ENCODE results near the gene SLC26A9. TPM values are rescaled to one million over a fixed set of nuclear protein-coding genes. Genes with fewer than 3 reads are reported as not detected.

SLC26A9 gene
- total and polyA plus RNA-seq, 9 donors: 0.04 to 0.22 (median 0.08) TPM

- Histone ChIP-seq H3K9me3 (replicated peaks; ENCODE audit: control insufficient read depth, low read depth, low read length) (no peaks in the 10 kb centered on the region), H3K27me3 (ENCODE audit: control insufficient read depth, insufficient read depth, low read length) (peaks cover 18% of the 10 kb centered on the region)
These were observed 13.6 kb downstream of the SLC26A9 start for GRCh38 chr1:205929496-205930194.

GRCh38 chr1:205928317-205928716 is 14.9 kb downstream of the SLC26A9 start:
- no peaks in the 10 kb centered on the region for H3K4me1 ChIP-seq (ENCODE audit: control insufficient read depth, insufficient read depth, low read length)
- WGBS (ENCODE audit: insufficient coverage): 84% methylated on average over 4 of the region's 5 CpGs
- H3K27me3 ChIP-seq (ENCODE audit: control insufficient read depth, insufficient read depth, low read length): peaks cover 13% of the 10 kb centered on the region
- H3K27ac ChIP-seq (ENCODE audit: low read length): no peak overlapping the region
- no peaks in the 10 kb centered on the region for H3K36me3 ChIP-seq (ENCODE audit: control insufficient read depth, insufficient read depth, low read length)
- no peak for DNase-seq
- no peak overlapping the region for H3K4me3 ChIP-seq (ENCODE audit: low read length)
- H3K9me3 ChIP-seq (replicated peaks; ENCODE audit: control insufficient read depth, low read depth, low read length): no peaks in the 10 kb centered on the region

More at GRCh38 chr1:205929496-205930194, 13.6 kb downstream of the SLC26A9 start:
- no peaks in the 10 kb centered on the region for H3K36me3 ChIP-seq (ENCODE audit: control insufficient read depth, insufficient read depth, low read length)
- no peak for DNase-seq
- H3K4me3 ChIP-seq (ENCODE audit: low read length): no peak overlapping the region
- 94% methylated on average over 17 of the region's 19 CpGs for WGBS (ENCODE audit: insufficient coverage)
- no peak overlapping the region for H3K27ac ChIP-seq (ENCODE audit: low read length)
- H3K4me1 ChIP-seq (ENCODE audit: control insufficient read depth, insufficient read depth, low read length): no peaks in the 10 kb centered on the region

- Histone ChIP-seq H3K9me3 (replicated peaks; ENCODE audit: control insufficient read depth, low read depth, low read length) (no peaks in the 10 kb centered on the region), H3K27me3 (ENCODE audit: control insufficient read depth, insufficient read depth, low read length) (peaks cover 12% of the 10 kb centered on the region), H3K27ac (ENCODE audit: low read length) (no peak overlapping the region), H3K4me3 (ENCODE audit: low read length) (no peak overlapping the region), H3K4me1 (ENCODE audit: control insufficient read depth, insufficient read depth, low read length) (no peaks in the 10 kb centered on the region), H3K36me3 (ENCODE audit: control insufficient read depth, insufficient read depth, low read length) (no peaks in the 10 kb centered on the region)
- no peak for DNase-seq
- WGBS (ENCODE audit: insufficient coverage): 90% methylated on average over 12 of the region's 12 CpGs
These were observed 15.6 kb downstream of the SLC26A9 start for GRCh38 chr1:205927676-205928075.

- Histone ChIP-seq H3K4me3 (ENCODE audit: low read length) (no peak overlapping the region), H3K4me1 (ENCODE audit: control insufficient read depth, insufficient read depth, low read length) (no peaks in the 10 kb centered on the region), H3K36me3 (ENCODE audit: control insufficient read depth, insufficient read depth, low read length) (no peaks in the 10 kb centered on the region), H3K27ac (ENCODE audit: low read length) (no peak overlapping the region), H3K27me3 (ENCODE audit: control insufficient read depth, insufficient read depth, low read length) (peaks cover 9% of the 10 kb centered on the region), H3K9me3 (replicated peaks; ENCODE audit: control insufficient read depth, low read depth, low read length) (no peaks in the 10 kb centered on the region)
- WGBS (ENCODE audit: insufficient coverage): 86% methylated on average over 2 of the region's 6 CpGs
- DNase-seq: no peak
These were observed 16.0 kb downstream of the SLC26A9 start for GRCh38 chr1:205927247-205927646.

GRCh38 chr1:205926636-205927035 is 16.6 kb downstream of the SLC26A9 start:
- no peak for DNase-seq
- 100% methylated on average over 1 of the region's 8 CpGs for WGBS (ENCODE audit: insufficient coverage)

GRCh38 chr1:205926213-205926612 is 17.0 kb downstream of the SLC26A9 start:
- no peak for DNase-seq

More at GRCh38 chr1:205926636-205927035, 16.6 kb downstream of the SLC26A9 start:
- no peak overlapping the region for H3K27ac ChIP-seq (ENCODE audit: low read length)
- H3K27me3 ChIP-seq (ENCODE audit: control insufficient read depth, insufficient read depth, low read length): peaks cover 5% of the 10 kb centered on the region
- no peak overlapping the region for H3K4me3 ChIP-seq (ENCODE audit: low read length)
- no peaks in the 10 kb centered on the region for H3K36me3 ChIP-seq (ENCODE audit: control insufficient read depth, insufficient read depth, low read length)
- no peaks in the 10 kb centered on the region for H3K4me1 ChIP-seq (ENCODE audit: control insufficient read depth, insufficient read depth, low read length)
- no peaks in the 10 kb centered on the region for H3K9me3 ChIP-seq (replicated peaks; ENCODE audit: control insufficient read depth, low read depth, low read length)

GRCh38 chr1:205925736-205926135 is 17.5 kb downstream of the SLC26A9 start:
- 73% methylated on average over 3 of the region's 9 CpGs for WGBS (ENCODE audit: insufficient coverage)
- Histone ChIP-seq H3K36me3 (ENCODE audit: control insufficient read depth, insufficient read depth, low read length) (no peaks in the 10 kb centered on the region), H3K9me3 (replicated peaks; ENCODE audit: control insufficient read depth, low read depth, low read length) (no peaks in the 10 kb centered on the region), H3K27ac (ENCODE audit: low read length) (no peak overlapping the region), H3K4me3 (ENCODE audit: low read length) (no peak overlapping the region), H3K4me1 (ENCODE audit: control insufficient read depth, insufficient read depth, low read length) (no peaks in the 10 kb centered on the region), H3K27me3 (ENCODE audit: control insufficient read depth, insufficient read depth, low read length) (peaks cover 5% of the 10 kb centered on the region)
- DNase-seq: no peak

More at GRCh38 chr1:205926213-205926612, 17.0 kb downstream of the SLC26A9 start:
- Histone ChIP-seq H3K4me3 (ENCODE audit: low read length) (no peak overlapping the region), H3K36me3 (ENCODE audit: control insufficient read depth, insufficient read depth, low read length) (no peaks in the 10 kb centered on the region), H3K27ac (ENCODE audit: low read length) (no peak overlapping the region), H3K4me1 (ENCODE audit: control insufficient read depth, insufficient read depth, low read length) (no peaks in the 10 kb centered on the region), H3K9me3 (replicated peaks; ENCODE audit: control insufficient read depth, low read depth, low read length) (no peaks in the 10 kb centered on the region), H3K27me3 (ENCODE audit: control insufficient read depth, insufficient read depth, low read length) (peaks cover 5% of the 10 kb centered on the region)
- WGBS (ENCODE audit: insufficient coverage): 55% methylated on average over 2 of the region's 5 CpGs

GRCh38 chr1:205924460-205924790 is 18.8 kb downstream of the SLC26A9 start:
- no peaks in the 10 kb centered on the region for H3K36me3 ChIP-seq (ENCODE audit: control insufficient read depth, insufficient read depth, low read length)
- peaks cover 5% of the 10 kb centered on the region for H3K27me3 ChIP-seq (ENCODE audit: control insufficient read depth, insufficient read depth, low read length)
- H3K9me3 ChIP-seq (replicated peaks; ENCODE audit: control insufficient read depth, low read depth, low read length): no peaks in the 10 kb centered on the region
- no peak for DNase-seq
- peaks cover 9% of the 10 kb centered on the region for H3K4me1 ChIP-seq (ENCODE audit: control insufficient read depth, insufficient read depth, low read length)
- H3K4me3 ChIP-seq (ENCODE audit: low read length): no peak overlapping the region
- no peak overlapping the region for H3K27ac ChIP-seq (ENCODE audit: low read length)

GRCh38 chr1:205923651-205924459 is 19.4 kb downstream of the SLC26A9 start:
- DNase-seq: no peak
- H3K27ac ChIP-seq (ENCODE audit: low read length): no peak overlapping the region
- 100% methylated on average over 2 of the region's 11 CpGs for WGBS (ENCODE audit: insufficient coverage)
- H3K27me3 ChIP-seq (ENCODE audit: control insufficient read depth, insufficient read depth, low read length): peaks cover 4% of the 10 kb centered on the region
- H3K4me1 ChIP-seq (ENCODE audit: control insufficient read depth, insufficient read depth, low read length): peaks cover 13% of the 10 kb centered on the region
- no peak overlapping the region for H3K4me3 ChIP-seq (ENCODE audit: low read length)
- no peaks in the 10 kb centered on the region for H3K9me3 ChIP-seq (replicated peaks; ENCODE audit: control insufficient read depth, low read depth, low read length)
- H3K36me3 ChIP-seq (ENCODE audit: control insufficient read depth, insufficient read depth, low read length): no peaks in the 10 kb centered on the region

GRCh38 chr1:205922806-205923205 is 20.4 kb downstream of the SLC26A9 start:
- H3K4me1 ChIP-seq (ENCODE audit: control insufficient read depth, insufficient read depth, low read length): peaks cover 13% of the 10 kb centered on the region
- H3K27me3 ChIP-seq (ENCODE audit: control insufficient read depth, insufficient read depth, low read length): peaks cover 4% of the 10 kb centered on the region
- no peaks in the 10 kb centered on the region for H3K36me3 ChIP-seq (ENCODE audit: control insufficient read depth, insufficient read depth, low read length)
- H3K4me3 ChIP-seq (ENCODE audit: low read length): no peak overlapping the region
- 90% methylated on average over 3 of the region's 6 CpGs for WGBS (ENCODE audit: insufficient coverage)
- no peak for DNase-seq
- H3K27ac ChIP-seq (ENCODE audit: low read length): no peak overlapping the region
- H3K9me3 ChIP-seq (replicated peaks; ENCODE audit: control insufficient read depth, low read depth, low read length): no peaks in the 10 kb centered on the region

Measured in muscle of leg (tissue), 11 donors.